Measurements from ENCODE around the gene KCNMA1.

Gene KCNMA1

DNA sequence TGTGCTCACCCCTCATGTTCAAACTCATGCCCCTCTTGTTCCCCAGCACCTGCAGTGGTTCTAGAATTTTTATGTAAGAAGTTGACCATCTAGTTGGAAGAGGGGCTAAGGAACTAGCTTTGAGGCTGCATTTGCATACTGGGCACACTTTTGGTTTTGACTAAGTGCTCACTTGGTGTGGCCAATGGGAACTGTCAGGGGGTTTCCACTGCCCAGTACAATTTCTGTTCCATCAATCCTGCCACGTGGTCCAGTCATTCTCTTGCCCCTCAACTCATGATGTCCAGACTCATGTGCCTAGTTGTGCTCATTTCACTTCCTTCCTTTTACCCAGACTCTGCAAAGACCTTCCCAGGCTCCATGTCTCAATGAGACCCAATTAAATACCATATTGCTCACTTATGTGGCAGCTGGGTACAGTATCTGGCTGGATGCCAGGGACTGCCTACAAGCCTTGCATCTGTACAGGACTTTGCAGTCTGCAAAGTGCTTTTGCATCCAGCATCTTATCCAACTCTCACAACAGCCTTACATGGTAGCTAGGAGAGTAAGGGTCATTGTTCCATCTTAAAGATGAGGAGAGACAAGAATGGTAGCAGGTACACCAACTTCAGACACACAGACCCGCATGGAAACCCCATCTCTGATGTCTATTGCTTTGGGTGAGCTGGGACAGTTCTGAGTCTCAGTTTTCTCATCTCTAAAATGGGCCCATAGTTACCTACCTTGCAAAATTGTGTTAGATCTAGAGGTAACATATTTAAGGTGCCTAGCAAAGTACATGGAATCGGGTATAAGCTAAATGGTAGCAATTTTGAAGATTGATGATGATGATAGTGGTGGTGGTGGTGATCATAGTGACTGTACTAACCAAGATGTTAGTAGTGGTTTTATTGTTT is 30.1 kb upstream of the KCNMA1 start:
- TF ChIP-seq MYC (IDR thresholded peaks at IDR 0.05; ENCODE audit: low read depth, low read length) (no peak), POLR2A (IDR thresholded peaks at IDR 0.05; ENCODE audit: extremely low read depth, insufficient read length) (no peak), CTCF (IDR thresholded peaks at IDR 0.05; ENCODE audit: low read depth, low read length) (no peak)
- no peak overlapping the region for H3K4me3 ChIP-seq (ENCODE audit: low read depth, low read length)
- DNase-seq (ENCODE audit: low read depth) = no peak

DNA sequence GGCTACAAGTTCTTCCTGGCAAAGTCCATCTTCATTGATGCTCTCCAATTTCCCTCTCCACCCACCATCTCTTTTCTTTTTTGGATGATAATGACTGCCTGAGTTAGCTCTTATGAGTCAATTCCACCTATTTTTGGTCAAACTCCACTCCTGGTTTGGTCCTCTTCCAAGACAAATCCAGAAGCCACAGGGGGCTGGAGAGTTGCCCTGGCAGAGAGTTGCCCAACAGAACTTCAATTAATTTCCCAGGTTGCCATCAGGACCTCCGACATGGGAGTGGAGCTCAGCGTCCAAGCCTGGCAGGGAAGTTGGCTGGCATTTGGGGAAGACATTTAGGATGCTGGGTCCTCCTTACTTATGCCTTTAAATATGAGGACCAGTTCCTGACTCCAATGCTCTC is 29.2 kb upstream of the KCNMA1 start:
- no peak for DNase-seq (ENCODE audit: low read depth)
- TF ChIP-seq POLR2A (IDR thresholded peaks at IDR 0.05; ENCODE audit: extremely low read depth, insufficient read length) (no peak), MYC (IDR thresholded peaks at IDR 0.05; ENCODE audit: low read depth, low read length) (no peak), CTCF (IDR thresholded peaks at IDR 0.05; ENCODE audit: low read depth, low read length) (no peak), MAX (IDR thresholded peaks at IDR 0.05; ENCODE audit: low read depth, low read length) (no peak)
- no peak overlapping the region for H3K4me3 ChIP-seq (ENCODE audit: low read depth, low read length)

DNA sequence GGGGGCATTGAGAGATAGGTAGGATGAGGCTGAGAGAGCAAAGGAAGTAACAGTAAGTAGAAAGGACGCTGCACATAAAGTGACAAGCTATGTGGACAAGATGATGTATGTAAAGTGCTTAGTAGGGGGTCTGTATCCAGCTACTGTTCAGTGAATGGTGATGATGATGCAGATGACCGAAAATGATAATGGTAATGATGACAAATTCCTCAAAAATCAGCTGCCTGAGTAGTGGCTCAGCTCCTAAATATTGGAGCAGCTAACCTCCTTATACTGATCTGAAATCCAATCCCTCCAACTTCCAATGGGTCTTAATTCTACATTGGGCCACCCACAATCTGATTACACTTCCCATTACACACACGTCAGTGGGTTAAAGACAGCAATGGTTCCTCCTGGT is 27.1 kb upstream of the KCNMA1 start:
- TF ChIP-seq CTCF (IDR thresholded peaks at IDR 0.05; ENCODE audit: low read depth, low read length) = no peak
- no peak for TF ChIP-seq POLR2A (IDR thresholded peaks at IDR 0.05; ENCODE audit: extremely low read depth, insufficient read length)
- TF ChIP-seq MAX (IDR thresholded peaks at IDR 0.05; ENCODE audit: low read depth, low read length) = no peak
- no peak for TF ChIP-seq MYC (IDR thresholded peaks at IDR 0.05; ENCODE audit: low read depth, low read length)
- no peak overlapping the region for H3K4me3 ChIP-seq (ENCODE audit: low read depth, low read length)
- no peak for DNase-seq (ENCODE audit: low read depth)

DNA sequence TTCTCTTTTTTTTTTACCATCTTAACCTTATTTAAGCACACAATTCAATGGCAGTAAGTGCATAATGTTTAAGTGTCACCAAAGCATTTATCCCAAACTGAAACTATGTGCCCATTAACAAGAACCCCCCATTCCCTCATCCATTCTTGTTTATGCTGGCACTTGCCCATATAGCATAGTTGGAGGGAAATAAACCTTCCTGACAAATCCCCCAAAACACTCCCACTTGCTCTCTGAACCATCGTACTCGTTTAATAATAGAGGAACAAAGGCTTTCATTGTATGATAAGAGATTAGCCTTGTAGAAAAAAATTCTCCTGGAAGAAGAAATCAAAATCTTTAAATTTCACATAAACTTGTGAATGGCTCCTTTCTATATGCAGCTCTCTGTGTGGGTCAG is 26.4 kb upstream of the KCNMA1 start:
- DNase-seq (ENCODE audit: low read depth) = no peak
- no peak overlapping the region for H3K4me3 ChIP-seq (ENCODE audit: low read depth, low read length)
- no peak for TF ChIP-seq POLR2A (IDR thresholded peaks at IDR 0.05; ENCODE audit: extremely low read depth, insufficient read length)
- TF ChIP-seq MYC (IDR thresholded peaks at IDR 0.05; ENCODE audit: low read depth, low read length) = no peak
- no peak for TF ChIP-seq CTCF (IDR thresholded peaks at IDR 0.05; ENCODE audit: low read depth, low read length)
- TF ChIP-seq MAX (IDR thresholded peaks at IDR 0.05; ENCODE audit: low read depth, low read length) = no peak

- no peak overlapping the region for H3K4me3 ChIP-seq (ENCODE audit: low read depth, low read length)
- no peak for DNase-seq (ENCODE audit: low read depth)
- TF ChIP-seq MYC (IDR thresholded peaks at IDR 0.05; ENCODE audit: low read depth, low read length) = no peak
- TF ChIP-seq POLR2A (IDR thresholded peaks at IDR 0.05; ENCODE audit: extremely low read depth, insufficient read length) = no peak
- TF ChIP-seq CTCF (IDR thresholded peaks at IDR 0.05; ENCODE audit: low read depth, low read length) = no peak
- TF ChIP-seq MAX (IDR thresholded peaks at IDR 0.05; ENCODE audit: low read depth, low read length) = no peak
These were observed 24.1 kb upstream of the KCNMA1 start for GRCh38 chr10:77661674-77662073.

Measured in NB4 (cell line).